ENCODE measurements around the gene CDC14A. TPM values are rescaled to one million over a fixed set of nuclear protein-coding genes. Genes with fewer than 3 reads are reported as not detected.

Gene CDC14A
- total RNA-seq, 1 experiment from 2014 or later, result 6.6 TPM

- POLR2A ChIA-PET, result no interaction called here
- in situ Hi-C loops (cut with HindIII; ENCODE audit: low pct_unique_long_range_greater_than_20kb, low sequenced_read_pairs) (no loop called here), intact Hi-C loops (cut with micrococcal nuclease; ENCODE audit: unreplicated experiment) (no loop called here)
- no peaks in the 10 kb centered on the region for H3K27me3 ChIP-seq (ENCODE audit: control insufficient read depth, insufficient read depth, low read length)
- no peak overlapping the region for H3K4me3 ChIP-seq (ENCODE audit: low read depth in 2 of 2, low read length in 2 of 2)
- DNase-seq (ENCODE audit: low read depth, low spot score) (no peak), ATAC-seq (no peak)
- CTCF ChIA-PET, result no interaction called here
- BruUV-seq (replicated peaks), result no TSS peak
- H3K9me3 ChIP-seq (ENCODE audit: control insufficient read depth, insufficient read depth, low read depth, low read length), result no peaks in the 10 kb centered on the region
- H3K36me3 ChIP-seq (ENCODE audit: control insufficient read depth, insufficient read depth, low read length), result no peaks in the 10 kb centered on the region
- H3K4me1 ChIP-seq (ENCODE audit: control insufficient read depth, insufficient read depth, low read length), result no peaks in the 10 kb centered on the region
- no peak overlapping the region for H3K27ac ChIP-seq (ENCODE audit: low read length)
- no peak for TF ChIP-seq TCF7L2 (IDR thresholded peaks at IDR 0.05; ENCODE audit: low read depth, low read length)
- TF ChIP-seq REST (IDR thresholded peaks at IDR 0.05; ENCODE audit: insufficient read depth in 1 of 2, low read depth in 2 of 2, low read length in 1 of 2), result no peak
- no peak for TF ChIP-seq SIN3A (IDR thresholded peaks at IDR 0.05; ENCODE audit: borderline replicate concordance, insufficient read depth, low read depth, low read length)
- TF ChIP-seq, protein P1, sequence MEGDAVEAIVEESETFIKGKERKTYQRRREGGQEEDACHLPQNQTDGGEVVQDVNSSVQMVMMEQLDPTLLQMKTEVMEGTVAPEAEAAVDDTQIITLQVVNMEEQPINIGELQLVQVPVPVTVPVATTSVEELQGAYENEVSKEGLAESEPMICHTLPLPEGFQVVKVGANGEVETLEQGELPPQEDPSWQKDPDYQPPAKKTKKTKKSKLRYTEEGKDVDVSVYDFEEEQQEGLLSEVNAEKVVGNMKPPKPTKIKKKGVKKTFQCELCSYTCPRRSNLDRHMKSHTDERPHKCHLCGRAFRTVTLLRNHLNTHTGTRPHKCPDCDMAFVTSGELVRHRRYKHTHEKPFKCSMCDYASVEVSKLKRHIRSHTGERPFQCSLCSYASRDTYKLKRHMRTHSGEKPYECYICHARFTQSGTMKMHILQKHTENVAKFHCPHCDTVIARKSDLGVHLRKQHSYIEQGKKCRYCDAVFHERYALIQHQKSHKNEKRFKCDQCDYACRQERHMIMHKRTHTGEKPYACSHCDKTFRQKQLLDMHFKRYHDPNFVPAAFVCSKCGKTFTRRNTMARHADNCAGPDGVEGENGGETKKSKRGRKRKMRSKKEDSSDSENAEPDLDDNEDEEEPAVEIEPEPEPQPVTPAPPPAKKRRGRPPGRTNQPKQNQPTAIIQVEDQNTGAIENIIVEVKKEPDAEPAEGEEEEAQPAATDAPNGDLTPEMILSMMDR (IDR thresholded peaks at IDR 0.05), result no peak
- no peak for TF ChIP-seq POLR2AphosphoS5 (IDR thresholded peaks at IDR 0.05; ENCODE audit: low read depth, low read length)
Observed at GRCh38 chr1:100304227-100304626, 48.1 kb upstream of the CDC14A start.

DNA sequence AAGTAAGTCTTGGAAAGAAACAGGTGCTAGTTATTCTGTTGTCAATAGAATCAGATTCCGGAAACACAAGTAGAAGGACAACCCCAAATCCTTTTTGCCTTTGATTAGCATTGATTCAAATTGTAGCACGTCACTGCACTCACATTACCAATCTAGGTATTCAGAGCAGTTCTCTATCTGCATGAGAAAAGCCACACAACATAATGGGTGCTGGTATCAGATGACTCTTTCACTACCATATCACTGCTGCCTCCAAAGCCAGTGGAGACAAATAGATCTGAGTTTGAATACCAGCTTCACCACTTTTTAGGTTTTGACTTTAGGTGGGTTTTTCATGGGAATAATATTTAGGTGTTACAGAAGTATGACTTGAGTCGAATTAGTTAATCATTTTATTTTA, 47.4 kb upstream of the CDC14A start:
- H3K36me3 ChIP-seq (ENCODE audit: control insufficient read depth, insufficient read depth, low read length), result no peaks in the 10 kb centered on the region
- POLR2A ChIA-PET, result no interaction called here
- CTCF ChIA-PET, result no interaction called here
- no peak overlapping the region for H3K4me3 ChIP-seq (ENCODE audit: low read depth in 2 of 2, low read length in 2 of 2)
- no peaks in the 10 kb centered on the region for H3K4me1 ChIP-seq (ENCODE audit: control insufficient read depth, insufficient read depth, low read length)
- no peak overlapping the region for H3K27ac ChIP-seq (ENCODE audit: low read length)
- ATAC-seq (no peak), DNase-seq (ENCODE audit: low read depth, low spot score) (no peak)
- no peak for TF ChIP-seq REST (IDR thresholded peaks at IDR 0.05; ENCODE audit: insufficient read depth in 1 of 2, low read depth in 2 of 2, low read length in 1 of 2)
- TF ChIP-seq POLR2AphosphoS5 (IDR thresholded peaks at IDR 0.05; ENCODE audit: low read depth, low read length), result no peak
- TF ChIP-seq SIN3A (IDR thresholded peaks at IDR 0.05; ENCODE audit: borderline replicate concordance, insufficient read depth, low read depth, low read length), result no peak
- TF ChIP-seq, protein P1 (IDR thresholded peaks at IDR 0.05), result no peak
- TF ChIP-seq TCF7L2 (IDR thresholded peaks at IDR 0.05; ENCODE audit: low read depth, low read length), result no peak
- no TSS peak for BruUV-seq (replicated peaks)
- in situ Hi-C loops (cut with HindIII; ENCODE audit: low pct_unique_long_range_greater_than_20kb, low sequenced_read_pairs), result no loop called here
- no peaks in the 10 kb centered on the region for H3K27me3 ChIP-seq (ENCODE audit: control insufficient read depth, insufficient read depth, low read length)
- no peaks in the 10 kb centered on the region for H3K9me3 ChIP-seq (ENCODE audit: control insufficient read depth, insufficient read depth, low read depth, low read length)
- intact Hi-C loops (cut with micrococcal nuclease; ENCODE audit: unreplicated experiment), result no loop called here
